H9 (cell line): ENCODE measurements around the gene OAS3. TPM values are rescaled to one million over a fixed set of nuclear protein-coding genes. Genes with fewer than 3 reads are reported as not detected.

Source experiments
- DNase-seq: peaks from one replicate; pipeline ENCODE4 v3.0.0-alpha.2; 2017
- H2AFZ ChIP-seq: one replicate; pipeline ENCODE4 v1.6.1; 2013; ENCODE audit warnings: mild to moderate bottlenecking, low read length, control low read depth, moderate library complexity
- H2AK5ac ChIP-seq: 2 replicates; pipeline ENCODE4 v1.6.1; 2013; ENCODE audit warnings: low read length, control low read depth, mixed read lengths; ENCODE audit not compliant: insufficient read length
- H2BK120ac ChIP-seq: one replicate; pipeline ENCODE4 v1.6.1; 2013; ENCODE audit warnings: low read depth, mild to moderate bottlenecking, low read length, control low read depth, inconsistent platforms; ENCODE audit not compliant: poor library complexity, severe bottlenecking
- H2BK12ac ChIP-seq: 2 replicates; pipeline ENCODE4 v1.6.1; 2013; ENCODE audit warnings: low read length, control low read depth, mixed read lengths, low read depth; ENCODE audit not compliant: insufficient read length
- H2BK15ac ChIP-seq: 2 replicates; pipeline ENCODE4 v1.6.1; 2013; ENCODE audit warnings: low read depth, low read length, control low read depth
- H2BK20ac ChIP-seq: one replicate; pipeline ENCODE4 v1.6.1; 2013; ENCODE audit warnings: low read depth, mild to moderate bottlenecking, low read length, control low read depth, inconsistent platforms; ENCODE audit not compliant: poor library complexity, severe bottlenecking
- H2BK5ac ChIP-seq: 2 replicates; pipeline ENCODE4 v1.6.1; 2013; ENCODE audit warnings: low read length, control low read depth, mixed read lengths; ENCODE audit not compliant: insufficient read length
- H3K14ac ChIP-seq: 2 replicates; pipeline ENCODE4 v1.6.1; 2013; ENCODE audit warnings: low read length, control low read depth; ENCODE audit not compliant: insufficient read depth
- H3K18ac ChIP-seq: 2 replicates; pipeline ENCODE4 v1.6.1; 2013; ENCODE audit warnings: low read depth, mild to moderate bottlenecking, mixed read lengths, low read length, control low read depth; ENCODE audit not compliant: insufficient read length
- H3K23ac ChIP-seq: 2 replicates; pipeline ENCODE4 v1.6.1; 2013; ENCODE audit warnings: low read length, control low read depth, mixed read lengths, low read depth; ENCODE audit not compliant: insufficient read length
- H3K23me2 ChIP-seq: 2 replicates; pipeline ENCODE4 v1.6.1; 2013; ENCODE audit warnings: low read depth, mild to moderate bottlenecking, mixed read lengths, low read length, control low read depth; ENCODE audit not compliant: insufficient read length, poor library complexity, severe bottlenecking
- H3K27ac ChIP-seq: 2 replicates; pipeline ENCODE4 v1.5.1; 2013; ENCODE audit warnings: low read length, control low read depth, mixed read lengths, low read depth; ENCODE audit not compliant: insufficient read length
- H3K27me3 ChIP-seq: 2 replicates; pipeline ENCODE4 v1.6.1; 2013; ENCODE audit warnings: low read length, control low read depth, inconsistent platforms; ENCODE audit not compliant: insufficient read depth
- H3K4ac ChIP-seq: 2 replicates; pipeline ENCODE4 v1.6.1; 2013; ENCODE audit warnings: low read depth, mild to moderate bottlenecking, control low read depth, inconsistent platforms, low read length, moderate library complexity
- H3K4me1 ChIP-seq: 2 replicates; pipeline ENCODE4 v1.6.1; 2013; ENCODE audit warnings: low read length, control low read depth, inconsistent platforms; ENCODE audit not compliant: insufficient read depth
- H3K4me2 ChIP-seq: 2 replicates; pipeline ENCODE4 v1.6.1; 2013; ENCODE audit warnings: low read length, control low read depth, mixed read lengths; ENCODE audit not compliant: insufficient read length, insufficient read depth
- H3K56ac ChIP-seq: 2 replicates; pipeline ENCODE4 v1.6.1; 2013; ENCODE audit warnings: low read depth, mild to moderate bottlenecking, mixed read lengths, low read length, control low read depth; ENCODE audit not compliant: insufficient read length
- H3K79me1 ChIP-seq: 2 replicates; pipeline ENCODE4 v1.6.1; 2013; ENCODE audit warnings: low read depth, mild to moderate bottlenecking, moderate library complexity, low read length, control low read depth, inconsistent platforms; ENCODE audit not compliant: insufficient read depth, poor library complexity, severe bottlenecking
- H3K79me2 ChIP-seq: 2 replicates; pipeline ENCODE4 v1.6.1; 2013; ENCODE audit warnings: low read length, control low read depth, inconsistent platforms; ENCODE audit not compliant: insufficient read depth
- H3K9ac ChIP-seq: 2 replicates; pipeline ENCODE4 v1.6.1; 2013; ENCODE audit warnings: low read length, control low read depth, mixed read lengths; ENCODE audit not compliant: insufficient read length; ENCODE audit errors: extremely low read depth
- H3K9me3 ChIP-seq: one replicate; pipeline ENCODE4 v1.6.1; 2013; ENCODE audit warnings: low read depth, low read length, inconsistent platforms; ENCODE audit not compliant: control insufficient read depth
- H3T11ph ChIP-seq: one replicate; pipeline ENCODE4 v1.6.1; 2013; ENCODE audit warnings: mild to moderate bottlenecking, low read length, control low read depth, inconsistent platforms
- H4K20me1 ChIP-seq: one replicate; pipeline ENCODE4 v1.6.1; 2013; ENCODE audit not compliant: control insufficient read depth, insufficient read length, insufficient read depth
- H4K5ac ChIP-seq: 2 replicates; pipeline ENCODE4 v1.6.1; 2013; ENCODE audit warnings: low read depth, mild to moderate bottlenecking, mixed read lengths, low read length, control low read depth; ENCODE audit not compliant: insufficient read length
- H4K8ac ChIP-seq: replicated peaks from 2 replicates; pipeline ENCODE4 v1.6.1; 2013; ENCODE audit warnings: low read length, control low read depth, mixed read lengths, low read depth; ENCODE audit not compliant: insufficient read length
- H4K91ac ChIP-seq: 2 replicates; pipeline ENCODE4 v1.6.1; 2013; ENCODE audit warnings: low read depth, mild to moderate bottlenecking, moderate library complexity, mixed read lengths, low read length, control low read depth; ENCODE audit not compliant: insufficient read length
- H3K27ac Mint-ChIP-seq, 3 experiments: 2 replicates in 2 of 3; 3 replicates in 1 of 3; pipeline ENCODE4 v1.8.0; 2020 to 2021; ENCODE audit warnings: mixed read lengths in 3 of 3, mild to moderate bottlenecking in 1 of 3, moderate library complexity in 1 of 3
- H3K27me3 Mint-ChIP-seq: 2 replicates; pipeline ENCODE4 v1.8.0; 2021; ENCODE audit warnings: low read depth, mild to moderate bottlenecking, moderate library complexity, mixed read lengths
- H3K36me3 Mint-ChIP-seq, 3 experiments: 2 replicates in 2 of 3; 3 replicates in 1 of 3; pipeline ENCODE4 v1.8.0; 2020 to 2021; ENCODE audit warnings: low read depth in 3 of 3, mixed read lengths in 3 of 3; ENCODE audit not compliant: insufficient read depth in 1 of 3
- H3K4me1 Mint-ChIP-seq, 2 experiments: 2 replicates each; pipeline ENCODE4 v1.8.0; 2020; ENCODE audit warnings: mixed read lengths in 2 of 2
- H3K4me3 Mint-ChIP-seq, 2 experiments: 2 replicates in 1 of 2; 3 replicates in 1 of 2; pipeline ENCODE4 v1.8.0; 2020 to 2021; ENCODE audit warnings: mild to moderate bottlenecking in 2 of 2, mixed read lengths in 2 of 2, moderate library complexity in 1 of 2
- H3K9me3 Mint-ChIP-seq, 2 experiments: 2 replicates in 1 of 2; 3 replicates in 1 of 2; pipeline ENCODE4 v1.8.0; 2020; ENCODE audit warnings: mild to moderate bottlenecking in 2 of 2, mixed read lengths in 2 of 2, moderate library complexity in 1 of 2
- CTCF ChIP-seq: fragments of 200-600 bp; sonication (generic); conservative IDR thresholded peaks from 3 replicates; pipeline ENCODE4 v1.8.0; 2021; ENCODE audit warnings: antibody characterized with exemption, mild to moderate bottlenecking
- WGBS: extraction: QIAGEN DNeasy Blood & Tissue Kit; methylation state at CpG from one replicate; pipeline ENCODE4 v1.1.7; 2013; ENCODE audit warnings: missing lambda C conversion rate, low lambda C conversion rate, mixed read lengths; ENCODE audit not compliant: insufficient read length; ENCODE audit errors: extremely low coverage; 5-methylcytosine and 5-hydroxymethylcytosine counted together
- total RNA-seq: library from RNA; stranded (reverse); gene quantifications from 2 replicates; pipeline ENCODE4 v1.2.1, GENCODE V29; 2021

The OAS3 gene
- total RNA-seq, 1 experiment from 2014 or later, result 0.81 TPM

GRCh38 chr12:113007166-113007565 is 68.9 kb downstream of the OAS3 start:
- H3K27ac ChIP-seq, result no peak overlapping the region
- no peak overlapping the region for H2BK5ac ChIP-seq
- H3K27me3 ChIP-seq, result no peaks in the 10 kb centered on the region
- H3K4me3 Mint-ChIP-seq, result no peak overlapping the region
- no peak overlapping the region for H2BK20ac ChIP-seq
- WGBS, result no CpG with 5 or more reads among the region's 4 CpGs
- DNase-seq, result no peak
- peaks cover 3 to 4% (median 3%) of the 10 kb centered on the region in 3 experiments; a peak in 3 of 7 replicates for H3K36me3 Mint-ChIP-seq
- H2AFZ ChIP-seq, result no peak overlapping the region
- no peak overlapping the region for H2BK12ac ChIP-seq
- peaks cover 8 to 10% of the 10 kb centered on the region in 2 experiments; a peak in 4 of 5 replicates for H3K9me3 Mint-ChIP-seq
- no peaks in the 10 kb centered on the region for H3K79me2 ChIP-seq
- H2AK5ac ChIP-seq, result no peak overlapping the region
- no peak overlapping the region for H3K23ac ChIP-seq
- H4K20me1 ChIP-seq, result no peaks in the 10 kb centered on the region
- no peak overlapping the region for H4K8ac ChIP-seq
- no peak overlapping the region for H4K5ac ChIP-seq
- H3T11ph ChIP-seq, result no peak overlapping the region
- no peak overlapping the region for H3K14ac ChIP-seq
- no peak overlapping the region for H3K27ac Mint-ChIP-seq
- no peak overlapping the region for H3K9ac ChIP-seq
- no peaks in the 10 kb centered on the region for H3K79me1 ChIP-seq
- H3K4me1 ChIP-seq, result no peaks in the 10 kb centered on the region
- peaks cover 7% of the 10 kb centered on the region for H3K9me3 ChIP-seq
- no peaks in the 10 kb centered on the region for H3K23me2 ChIP-seq
- H3K4me2 ChIP-seq, result no peak overlapping the region
- H3K27me3 Mint-ChIP-seq, result peaks cover 41% of the 10 kb centered on the region
- TF ChIP-seq CTCF, result no peak
- no peak overlapping the region for H3K56ac ChIP-seq
- 0 out of 4 replicates have a peak, but pooled peaks cover 0 to 2% of the 10 kb centered on the region in 2 experiments for H3K4me1 Mint-ChIP-seq
- no peak overlapping the region for H2BK15ac ChIP-seq
- H3K18ac ChIP-seq, result no peak overlapping the region
- no peak overlapping the region for H2BK120ac ChIP-seq
- H3K4ac ChIP-seq, result no peak overlapping the region
- no peak overlapping the region for H4K91ac ChIP-seq
